Measurements from ENCODE around the gene CLEC6A. TPM values are rescaled to one million over a fixed set of nuclear protein-coding genes. Genes with fewer than 3 reads are reported as not detected.
"Not testable (repeated sequence)": the region's sequence is repeated elsewhere in the genome, so short reads cannot be mapped to it uniquely, and the experiment has no call there.

CLEC6A gene
- under 1 TPM; 0.13 to 0.17 (median 0.15) TPM for polyA plus RNA-seq (ENCODE audit: insufficient read length in 3 of 3)

- DNase-seq (ENCODE audit: low read depth in 3 of 3, low spot score in 2 of 3): no peak
Observed at GRCh38 chr12:8455727-8456360, at the start of gene CLEC6A. Gene CLEC6A, plus strand, starts transcription at chr12:8455962. Its CDS starts 150 bp downstream, at chr12:8456112.

GRCh38 chr12:8419576-8419975 is 36.2 kb upstream of the CLEC6A start:
- not testable (repeated sequence) for DNase-seq (ENCODE audit: low read depth in 3 of 3, low spot score in 2 of 3)

GRCh38 chr12:8420506-8420905 is 35.3 kb upstream of the CLEC6A start:
- DNase-seq (ENCODE audit: low read depth in 3 of 3, low spot score in 2 of 3): no peak

- DNase-seq (ENCODE audit: low read depth in 3 of 3, low spot score in 2 of 3): not testable (repeated sequence)
Observed at GRCh38 chr12:8444536-8445278, 11.1 kb upstream of the CLEC6A start.

GRCh38 chr12:8445731-8446130 is 10.0 kb upstream of the CLEC6A start:
- no peak for DNase-seq (ENCODE audit: low read depth in 3 of 3, low spot score in 2 of 3)

GRCh38 chr12:8446642-8447547 is 8.9 kb upstream of the CLEC6A start:
- DNase-seq (ENCODE audit: low read depth in 3 of 3, low spot score in 2 of 3): no peak

- peak in 1 of 3 donors; percentile 13 for DNase-seq (ENCODE audit: low read depth in 3 of 3, low spot score in 2 of 3)
Observed at GRCh38 chr12:8449355-8449859, 6.4 kb upstream of the CLEC6A start.

- DNase-seq (ENCODE audit: low read depth in 3 of 3, low spot score in 2 of 3): no peak
Observed at GRCh38 chr12:8452036-8452435, 3.7 kb upstream of the CLEC6A start.

GRCh38 chr12:8453021-8453513 is 2.7 kb upstream of the CLEC6A start:
- DNase-seq (ENCODE audit: low read depth in 3 of 3, low spot score in 2 of 3): no peak

- no peak for DNase-seq (ENCODE audit: low read depth in 3 of 3, low spot score in 2 of 3)
Observed at GRCh38 chr12:8453796-8454195, 2.0 kb upstream of the CLEC6A start.

GRCh38 chr12:8455271-8455670 is 491 bp upstream of the CLEC6A start:
- DNase-seq (ENCODE audit: low read depth in 3 of 3, low spot score in 2 of 3): no peak

- DNase-seq (ENCODE audit: low read depth in 3 of 3, low spot score in 2 of 3): no peak
Observed at GRCh38 chr12:8461426-8461825, 5.7 kb downstream of the CLEC6A start.

GRCh38 chr12:8465301-8465996 is 9.7 kb downstream of the CLEC6A start:
- no peak for DNase-seq (ENCODE audit: low read depth in 3 of 3, low spot score in 2 of 3)

GRCh38 chr12:8466241-8466640 is 10.5 kb downstream of the CLEC6A start:
- DNase-seq (ENCODE audit: low read depth in 3 of 3, low spot score in 2 of 3): no peak

GRCh38 chr12:8471090-8471489 is 15.3 kb downstream of the CLEC6A start:
- no peak for DNase-seq (ENCODE audit: low read depth in 3 of 3, low spot score in 2 of 3)

- DNase-seq (ENCODE audit: low read depth in 3 of 3, low spot score in 2 of 3): no peak
Observed at GRCh38 chr12:8475508-8476203, 19.9 kb downstream of the CLEC6A start.

GRCh38 chr12:8482571-8483061 is 26.9 kb downstream of the CLEC6A start:
- no peak for DNase-seq (ENCODE audit: low read depth in 3 of 3, low spot score in 2 of 3)

- DNase-seq (ENCODE audit: low read depth in 3 of 3, low spot score in 2 of 3): no peak
Observed at GRCh38 chr12:8483079-8483478, 27.3 kb downstream of the CLEC6A start.

Measured in right renal cortex interstitium (tissue), 3 donors.